Islet of Langerhans (tissue), 1 donor: Measurements from ENCODE around the gene ATG16L2.

Experiments
- FAIRE-seq: peaks from one replicate; lab custom pipeline; 2011; peaks lifted over from hg19 to GRCh38; lab: Jason Lieb, UNC

Gene ATG16L2, protein sequence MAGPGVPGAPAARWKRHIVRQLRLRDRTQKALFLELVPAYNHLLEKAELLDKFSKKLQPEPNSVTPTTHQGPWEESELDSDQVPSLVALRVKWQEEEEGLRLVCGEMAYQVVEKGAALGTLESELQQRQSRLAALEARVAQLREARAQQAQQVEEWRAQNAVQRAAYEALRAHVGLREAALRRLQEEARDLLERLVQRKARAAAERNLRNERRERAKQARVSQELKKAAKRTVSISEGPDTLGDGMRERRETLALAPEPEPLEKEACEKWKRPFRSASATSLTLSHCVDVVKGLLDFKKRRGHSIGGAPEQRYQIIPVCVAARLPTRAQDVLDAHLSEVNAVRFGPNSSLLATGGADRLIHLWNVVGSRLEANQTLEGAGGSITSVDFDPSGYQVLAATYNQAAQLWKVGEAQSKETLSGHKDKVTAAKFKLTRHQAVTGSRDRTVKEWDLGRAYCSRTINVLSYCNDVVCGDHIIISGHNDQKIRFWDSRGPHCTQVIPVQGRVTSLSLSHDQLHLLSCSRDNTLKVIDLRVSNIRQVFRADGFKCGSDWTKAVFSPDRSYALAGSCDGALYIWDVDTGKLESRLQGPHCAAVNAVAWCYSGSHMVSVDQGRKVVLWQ

DNA sequence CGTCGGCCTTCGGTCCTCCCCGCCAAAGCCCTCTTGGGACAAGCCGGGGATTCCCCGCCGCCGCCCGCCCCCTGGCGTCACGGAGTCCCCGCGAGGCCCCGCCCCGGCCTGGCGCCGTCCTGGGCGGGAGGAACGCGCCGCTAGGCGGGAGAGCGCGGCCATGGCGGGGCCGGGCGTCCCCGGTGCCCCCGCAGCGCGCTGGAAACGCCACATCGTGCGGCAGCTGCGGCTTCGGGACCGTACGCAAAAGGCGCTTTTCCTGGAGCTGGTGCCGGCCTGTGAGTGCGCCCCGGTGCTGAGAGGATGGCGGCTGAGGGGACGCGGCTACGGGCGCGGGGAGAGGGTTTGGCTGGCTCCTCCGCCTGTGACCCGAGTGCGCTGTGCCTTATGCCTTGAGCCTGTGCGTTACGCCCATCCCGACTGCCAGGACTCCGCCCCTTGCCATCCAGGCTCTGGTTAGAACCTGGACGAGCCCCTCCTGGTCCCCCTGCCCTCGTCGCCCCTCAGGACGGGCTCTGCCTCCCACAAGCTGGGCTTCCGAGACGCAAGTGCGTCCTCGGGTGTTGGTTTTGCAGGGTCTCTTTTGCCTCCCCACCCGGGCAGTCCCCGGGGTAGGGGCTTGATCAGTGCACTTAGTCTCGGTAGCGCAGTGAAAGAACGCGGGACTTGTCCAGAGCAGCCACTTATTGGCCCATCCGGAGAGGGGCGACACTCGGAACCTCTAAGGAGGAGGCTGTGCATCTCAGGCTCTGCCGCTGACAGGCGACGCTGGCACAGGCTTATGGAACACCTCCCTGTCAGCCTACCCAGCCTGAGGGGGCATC is at the start of gene ATG16L2:
ATG16L2 (plus strand) TSS at position 126 of the 824 bp plus-strand sequence; CDS start at position 161, 35 bp downstream.
- no peak for FAIRE-seq

DNA sequence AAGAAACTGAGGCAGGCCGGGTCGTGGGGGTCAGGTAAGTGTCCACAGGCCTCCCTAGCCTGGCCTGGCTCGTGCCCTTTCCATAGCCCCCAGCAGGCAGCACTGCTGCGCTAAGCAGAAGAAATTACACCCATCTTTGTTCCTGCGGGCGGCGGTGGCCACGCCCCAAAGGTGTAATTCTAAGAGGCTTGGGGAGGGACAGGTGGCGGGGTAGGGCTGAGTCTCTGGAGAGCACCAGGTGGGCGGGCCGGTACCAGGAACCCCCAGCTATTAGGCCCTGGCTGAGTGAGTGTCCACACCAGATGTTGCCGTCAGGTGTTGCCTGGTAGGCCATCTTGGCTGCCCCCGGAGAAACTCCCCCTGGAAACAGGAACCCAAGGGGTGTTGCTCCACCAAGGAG is 49.7 kb upstream of the ATG16L2 start:
- no peak for FAIRE-seq

DNA sequence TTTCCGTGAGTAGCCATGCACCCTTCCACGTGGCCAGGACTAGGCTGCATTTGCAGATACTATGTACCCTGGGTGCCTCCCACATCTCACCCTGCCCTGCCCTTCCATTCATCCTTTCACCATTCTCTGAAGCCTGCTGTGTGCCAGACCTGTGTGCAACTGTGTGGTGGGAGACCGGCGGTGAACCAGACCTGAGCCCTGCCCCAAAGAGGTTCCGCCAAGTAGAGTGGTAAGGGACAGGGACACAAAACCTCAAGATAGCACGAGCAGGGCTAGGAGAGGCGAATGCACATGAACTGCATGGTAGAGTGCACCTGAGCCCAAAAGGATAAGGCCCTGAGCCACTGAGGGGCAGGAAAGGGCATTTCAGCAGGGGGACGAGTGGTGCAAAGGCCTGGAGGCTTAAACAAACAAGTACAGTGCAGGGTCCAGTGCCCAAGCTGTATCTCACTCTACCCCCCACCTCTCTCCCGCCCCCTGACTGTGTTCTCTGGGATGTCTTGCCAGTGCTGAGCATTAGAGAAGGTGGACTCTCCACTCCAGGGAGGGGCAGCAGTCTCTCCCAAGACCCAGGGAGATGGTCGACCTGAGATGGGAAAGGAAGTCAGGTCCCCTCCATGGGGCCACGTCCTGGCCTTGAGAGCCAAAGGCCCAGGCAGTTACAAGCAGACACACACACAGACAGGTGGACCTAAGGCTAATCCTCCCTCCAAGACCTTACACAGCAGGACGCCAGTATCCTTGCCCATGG is 47.9 kb upstream of the ATG16L2 start:
- FAIRE-seq = no peak

DNA sequence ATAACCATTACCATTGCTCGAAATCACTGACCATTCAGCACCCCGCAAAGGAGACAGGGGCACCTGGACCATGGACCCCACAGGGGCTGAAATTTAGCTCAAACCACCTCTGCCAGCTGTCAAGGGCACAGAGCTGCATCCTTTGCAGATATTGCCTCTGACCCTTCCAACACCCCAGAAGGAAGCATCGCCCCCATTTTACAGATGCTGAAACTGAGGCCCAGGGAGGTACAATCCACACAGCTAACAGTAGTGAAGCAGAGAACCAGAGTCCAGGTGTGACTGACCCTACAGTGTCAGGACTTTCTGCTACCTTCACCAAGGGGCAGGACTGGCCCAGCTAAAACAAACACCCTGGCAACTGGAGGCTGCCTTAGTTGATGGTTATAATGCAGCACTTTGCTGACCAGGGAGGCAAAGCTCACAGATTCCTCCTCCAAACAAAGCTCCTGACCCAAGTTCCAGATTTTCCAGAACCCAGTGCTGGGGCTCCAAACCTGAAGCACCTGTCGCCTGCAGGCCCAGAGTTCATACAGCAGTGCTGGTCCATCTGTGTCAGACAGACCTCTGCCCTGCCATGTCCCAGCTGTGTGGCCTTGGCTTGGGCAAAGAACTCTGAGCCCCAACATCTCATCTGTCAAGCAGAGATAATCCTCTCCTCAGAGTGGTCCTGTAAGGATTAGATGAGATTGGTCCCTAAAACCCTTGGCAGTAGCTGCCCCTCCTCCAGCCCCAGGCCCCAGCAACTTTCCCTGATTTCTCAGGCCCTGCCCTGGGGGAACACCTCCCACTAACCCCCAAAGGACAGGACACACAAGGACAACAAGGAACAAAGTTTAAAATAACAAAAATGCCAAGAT is 46.8 kb upstream of the ATG16L2 start:
- no peak for FAIRE-seq

DNA sequence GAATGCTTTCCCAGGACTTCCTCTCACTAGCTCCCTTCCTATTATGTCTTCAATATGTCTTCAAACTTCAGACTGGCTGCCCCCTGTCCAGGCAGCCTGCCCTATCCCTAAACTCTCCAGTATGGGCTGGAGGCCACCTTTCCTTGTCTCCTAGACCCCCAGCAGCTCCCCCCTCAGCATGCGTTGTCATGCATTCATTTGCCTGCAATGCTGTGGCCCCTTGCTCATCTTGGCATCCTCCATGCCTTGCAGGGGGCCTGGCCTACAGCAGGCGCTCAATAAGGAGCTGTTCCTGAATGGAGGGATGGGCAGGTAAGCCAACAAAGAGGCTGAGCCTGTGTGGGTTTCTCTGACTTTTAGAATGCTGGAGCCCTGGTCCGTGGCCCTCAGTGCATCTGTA is 45.6 kb upstream of the ATG16L2 start:
- no peak for FAIRE-seq

DNA sequence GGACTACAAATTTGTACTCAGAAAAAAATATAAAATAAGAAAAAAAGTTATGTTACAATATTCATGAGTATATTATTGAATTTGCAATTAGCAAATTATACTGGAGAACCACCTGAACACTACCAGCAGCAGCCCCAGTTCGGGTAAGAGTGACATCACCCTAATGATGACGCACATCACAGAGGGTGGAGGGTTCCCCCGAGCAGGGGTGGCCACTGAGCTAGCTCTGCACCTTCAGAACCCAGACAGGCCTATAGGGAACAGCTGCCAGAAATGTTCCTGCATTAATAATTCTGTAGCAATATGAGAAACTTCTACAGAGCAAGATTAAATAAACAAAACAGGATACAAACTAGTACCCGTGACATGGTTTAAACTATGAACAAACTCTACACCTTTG is 44.5 kb upstream of the ATG16L2 start:
- no peak for FAIRE-seq

DNA sequence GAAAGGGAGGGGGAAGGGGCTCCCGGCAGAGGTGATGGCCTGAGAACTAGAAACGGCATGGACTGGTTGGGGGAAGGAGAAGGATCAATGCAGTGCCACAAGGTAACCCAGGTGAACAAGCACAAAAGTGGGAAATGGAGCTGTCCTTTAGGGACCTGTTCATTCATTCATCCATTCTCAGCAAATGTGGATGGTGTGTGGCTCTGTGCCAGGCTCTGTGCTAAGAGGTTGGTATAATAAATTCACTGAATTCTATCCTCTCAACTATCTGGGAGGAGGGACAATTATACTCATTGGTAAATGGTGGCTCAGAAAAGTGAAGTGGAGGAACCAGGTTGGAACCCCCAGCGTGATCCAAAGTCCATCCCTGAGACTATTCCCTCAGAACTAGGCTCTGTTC is 43.4 kb upstream of the ATG16L2 start:
- FAIRE-seq = no peak

DNA sequence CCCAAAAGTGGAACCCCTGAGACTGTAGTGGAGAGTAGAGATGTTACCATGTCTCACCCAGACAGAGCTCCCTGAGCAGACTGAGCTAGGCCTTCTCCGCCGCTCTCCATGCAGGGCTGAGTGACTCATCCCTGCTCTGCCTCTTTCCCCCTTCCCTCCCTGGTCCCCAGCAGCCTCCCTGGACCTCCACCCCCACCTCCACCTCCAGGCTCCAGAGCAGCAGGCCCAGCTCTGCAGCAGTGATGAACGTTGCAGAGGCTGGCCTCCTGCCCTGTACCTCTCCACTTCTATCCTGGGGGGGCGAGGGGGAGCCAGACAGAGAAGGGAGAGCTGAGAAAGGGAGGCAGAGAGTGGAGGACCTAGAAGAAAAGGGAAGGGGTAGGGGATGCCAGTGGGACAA is 42.7 kb upstream of the ATG16L2 start:
- no peak for FAIRE-seq

DNA sequence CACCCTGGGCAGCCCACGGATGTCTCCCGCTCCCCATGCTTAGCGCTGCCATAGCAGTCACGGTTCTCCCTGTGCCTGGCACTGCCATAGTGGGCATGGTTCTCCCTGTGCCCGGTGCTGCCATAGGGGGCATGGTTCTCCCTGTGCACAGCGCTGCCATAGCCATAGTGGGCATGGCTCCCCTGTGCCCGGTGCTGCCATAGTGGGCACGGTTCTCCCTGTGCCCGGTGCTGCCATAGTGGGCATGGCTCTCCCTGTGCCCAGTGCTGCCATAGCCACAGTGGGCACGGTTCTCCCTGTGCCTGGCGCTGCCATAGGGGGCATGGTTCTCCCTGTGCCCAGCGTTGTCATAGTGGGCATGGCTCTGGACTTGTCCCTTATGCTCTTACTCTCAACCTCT is 42.2 kb upstream of the ATG16L2 start:
- FAIRE-seq = no peak

DNA sequence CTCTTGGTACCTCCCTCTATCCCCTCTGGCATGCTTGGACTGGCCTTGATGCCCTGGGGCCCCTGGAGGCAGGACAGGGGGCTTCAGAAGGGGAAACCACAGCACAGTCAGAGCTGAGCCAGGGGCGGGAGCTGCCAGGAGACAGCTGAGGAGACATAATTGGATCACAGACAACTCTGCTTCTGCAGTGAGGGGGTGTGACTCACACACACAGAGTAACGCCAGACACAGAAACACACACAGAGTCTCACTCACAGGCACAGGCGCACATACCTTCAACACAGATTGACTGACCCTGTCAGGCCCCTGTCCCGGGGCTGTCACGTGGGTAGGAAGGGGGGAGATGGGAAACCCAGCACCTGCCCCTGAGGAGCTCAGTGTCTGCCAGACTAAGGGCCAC is 40.9 kb upstream of the ATG16L2 start:
- no peak for FAIRE-seq

DNA sequence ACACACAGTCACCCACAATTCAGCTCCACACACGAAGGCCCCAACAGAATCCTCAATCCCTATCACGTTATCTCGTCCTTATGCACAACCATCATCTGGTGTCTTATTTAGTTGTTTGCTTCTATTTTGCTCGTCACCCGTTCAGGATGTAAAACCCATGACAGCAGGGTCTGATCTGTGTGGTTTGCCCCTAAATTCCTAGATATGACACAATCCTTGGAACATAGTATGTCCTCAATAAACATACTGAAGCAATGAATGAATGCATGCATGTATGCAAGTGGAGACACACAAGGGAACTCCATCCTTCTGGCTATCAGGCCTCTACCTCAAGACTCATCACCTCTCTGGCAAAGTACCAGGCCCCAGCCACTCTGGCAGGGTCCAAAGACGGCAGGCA is 40.5 kb upstream of the ATG16L2 start:
- no peak for FAIRE-seq

DNA sequence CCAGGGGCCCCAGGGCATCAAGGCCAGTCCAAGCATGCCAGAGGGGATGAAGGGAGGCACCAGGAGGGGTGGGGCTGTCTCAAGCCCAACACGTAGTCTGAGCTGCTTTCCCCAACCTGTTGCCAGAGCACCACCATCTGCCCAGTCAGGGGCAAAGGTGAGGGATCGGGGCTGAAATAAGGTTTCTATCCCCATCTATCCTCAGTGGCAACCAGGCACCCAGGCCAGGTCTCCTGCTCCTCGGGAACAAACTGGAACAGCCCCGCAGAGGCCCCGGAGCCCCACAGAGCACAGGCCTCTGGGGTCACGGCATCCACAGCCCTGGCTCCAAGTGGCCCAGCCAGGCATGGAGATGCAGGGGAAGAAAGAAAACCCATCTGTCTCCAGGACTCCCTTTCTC is 39.7 kb upstream of the ATG16L2 start:
- FAIRE-seq = no peak

DNA sequence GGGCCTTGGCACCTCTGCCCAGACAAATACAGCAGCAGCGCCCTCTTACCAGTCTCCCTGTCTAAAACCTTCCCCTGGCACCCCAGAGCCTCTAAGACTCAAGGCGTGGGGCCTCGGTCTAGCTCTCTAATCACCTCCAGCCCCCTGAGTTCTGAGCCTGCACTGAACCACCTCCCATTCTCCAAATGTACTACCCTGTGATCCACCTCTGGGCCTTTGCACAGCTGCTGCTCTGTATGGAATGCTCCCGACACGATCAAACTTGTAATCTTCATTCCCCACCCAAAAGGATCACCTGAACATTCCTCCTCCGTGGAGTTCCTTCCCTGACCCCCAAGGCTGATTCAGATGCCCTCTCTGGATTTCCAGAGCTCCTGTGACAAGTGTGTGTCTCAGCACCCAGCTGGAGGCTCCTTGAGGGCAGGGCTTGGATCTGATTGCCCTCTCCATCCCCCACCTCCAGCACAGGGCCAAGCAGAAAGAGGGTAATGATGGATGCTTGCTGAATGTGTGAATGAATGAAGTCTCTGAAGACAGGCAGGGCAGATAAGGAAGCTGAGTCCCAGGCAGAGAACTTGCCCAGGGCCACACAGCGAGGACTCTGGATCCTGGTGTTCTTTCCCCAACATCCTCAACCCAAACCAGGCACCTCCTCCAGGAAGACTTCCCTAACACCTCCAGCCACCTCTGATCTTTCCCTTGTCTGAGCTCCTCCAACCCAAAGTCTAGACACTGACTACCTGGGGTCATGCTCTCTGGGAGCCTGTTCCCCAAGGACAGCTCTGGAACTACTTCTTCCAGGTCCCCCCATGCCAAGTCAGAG is 38.7 kb upstream of the ATG16L2 start:
- no peak for FAIRE-seq

DNA sequence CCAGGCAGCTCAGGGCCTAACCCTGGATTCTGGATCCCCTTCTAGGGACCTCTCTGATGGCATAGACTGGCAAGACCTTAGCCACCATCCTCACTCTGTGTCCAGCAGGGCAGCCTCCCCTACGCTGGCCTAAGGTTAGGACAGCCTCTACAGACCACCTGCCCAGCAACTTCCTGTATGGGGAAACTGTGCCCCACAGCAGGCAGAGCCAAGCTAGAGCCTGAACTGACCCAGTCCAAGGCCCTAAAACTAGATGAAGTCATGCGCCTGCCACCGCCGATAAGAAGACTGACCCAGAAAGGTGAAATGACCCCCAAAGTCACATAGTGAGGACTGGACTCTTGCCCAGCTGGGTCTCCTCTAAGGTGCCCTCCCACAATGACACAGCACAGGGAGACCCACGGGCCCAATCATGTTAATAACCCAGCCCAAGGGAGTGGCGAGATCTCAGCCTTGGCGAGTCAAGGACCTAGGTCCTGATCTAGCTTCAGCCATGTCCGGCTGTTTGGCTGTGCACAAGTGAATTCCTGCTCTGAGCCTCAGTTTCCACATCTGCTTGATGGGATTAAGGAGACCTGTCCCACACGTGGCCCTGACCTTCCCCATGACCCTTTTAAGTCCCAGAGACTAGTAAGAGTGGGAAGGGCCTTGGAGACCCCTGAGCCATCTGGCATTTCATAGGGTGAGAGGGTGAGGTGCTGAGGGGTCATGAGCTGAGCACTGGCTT is 37.9 kb upstream of the ATG16L2 start:
- FAIRE-seq = no peak

DNA sequence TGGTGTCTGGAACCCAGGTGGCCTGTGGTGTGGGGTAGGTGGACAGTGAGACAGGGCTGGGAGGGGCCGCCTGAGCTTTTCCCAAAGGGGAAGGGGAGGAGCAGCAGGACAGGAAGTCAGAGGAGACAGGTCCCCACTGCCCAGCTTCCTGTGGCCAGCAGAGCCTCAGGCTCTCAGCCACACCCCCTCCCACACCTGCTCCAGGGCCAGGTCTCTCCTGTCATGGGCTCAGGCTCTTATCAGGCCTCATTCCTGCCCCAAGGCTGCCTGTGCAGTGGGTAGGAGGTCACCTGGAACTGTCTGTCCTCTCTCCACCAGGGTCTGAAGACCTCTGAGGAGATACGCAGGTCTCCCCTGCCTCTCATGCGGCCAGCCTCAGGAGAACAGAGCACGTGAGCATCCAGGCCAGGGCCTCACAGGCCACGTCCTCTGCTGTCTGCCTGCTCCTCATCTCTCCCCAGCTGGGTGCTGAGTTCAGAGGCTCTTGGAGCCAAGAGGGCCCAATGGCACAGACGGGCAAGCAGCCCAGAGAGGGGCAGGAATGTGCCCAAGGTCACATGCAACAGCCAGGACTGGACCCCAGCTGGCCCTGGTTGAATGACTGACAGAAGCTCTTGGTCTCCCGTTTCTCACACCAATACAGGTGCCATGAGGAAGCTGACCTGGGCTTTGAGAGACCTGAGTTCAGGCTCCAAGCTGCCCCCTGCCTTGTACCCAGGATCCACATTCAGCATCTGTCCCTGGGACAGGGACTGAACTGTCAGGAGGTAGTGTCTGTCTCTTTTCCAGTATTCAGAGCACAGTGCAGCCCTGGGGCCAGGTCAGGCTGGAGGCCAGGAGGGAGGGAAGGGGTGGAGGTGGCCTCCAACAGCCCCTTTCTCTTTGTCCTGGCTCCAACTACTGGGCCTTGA is 37.1 kb upstream of the ATG16L2 start:
- no peak for FAIRE-seq

DNA sequence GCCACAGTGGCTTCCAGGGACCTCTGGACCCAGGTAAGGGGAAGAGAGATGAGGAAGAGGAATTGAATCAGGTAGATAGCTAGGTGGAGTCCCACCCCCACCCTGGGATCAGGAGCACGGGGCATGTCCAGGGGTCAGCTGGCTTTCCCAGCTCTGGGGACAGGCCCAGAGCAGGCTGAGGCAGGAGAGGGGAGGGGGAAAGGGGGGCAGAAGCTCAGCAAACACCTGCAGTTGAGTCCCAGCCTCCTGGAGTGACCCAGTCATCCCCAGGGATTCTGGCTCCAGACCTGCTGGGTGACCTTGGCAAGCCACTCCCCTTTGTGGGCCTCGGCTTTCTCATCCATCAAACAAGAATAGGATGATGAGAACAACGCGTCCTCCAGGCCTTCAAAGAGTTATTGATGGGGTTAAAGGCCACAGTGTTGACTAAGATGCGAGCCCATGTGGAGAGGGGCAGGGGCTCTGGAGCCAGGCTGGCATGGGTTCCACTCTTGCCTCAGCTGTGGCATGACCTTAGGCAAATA is 36.4 kb upstream of the ATG16L2 start:
- no peak for FAIRE-seq

DNA sequence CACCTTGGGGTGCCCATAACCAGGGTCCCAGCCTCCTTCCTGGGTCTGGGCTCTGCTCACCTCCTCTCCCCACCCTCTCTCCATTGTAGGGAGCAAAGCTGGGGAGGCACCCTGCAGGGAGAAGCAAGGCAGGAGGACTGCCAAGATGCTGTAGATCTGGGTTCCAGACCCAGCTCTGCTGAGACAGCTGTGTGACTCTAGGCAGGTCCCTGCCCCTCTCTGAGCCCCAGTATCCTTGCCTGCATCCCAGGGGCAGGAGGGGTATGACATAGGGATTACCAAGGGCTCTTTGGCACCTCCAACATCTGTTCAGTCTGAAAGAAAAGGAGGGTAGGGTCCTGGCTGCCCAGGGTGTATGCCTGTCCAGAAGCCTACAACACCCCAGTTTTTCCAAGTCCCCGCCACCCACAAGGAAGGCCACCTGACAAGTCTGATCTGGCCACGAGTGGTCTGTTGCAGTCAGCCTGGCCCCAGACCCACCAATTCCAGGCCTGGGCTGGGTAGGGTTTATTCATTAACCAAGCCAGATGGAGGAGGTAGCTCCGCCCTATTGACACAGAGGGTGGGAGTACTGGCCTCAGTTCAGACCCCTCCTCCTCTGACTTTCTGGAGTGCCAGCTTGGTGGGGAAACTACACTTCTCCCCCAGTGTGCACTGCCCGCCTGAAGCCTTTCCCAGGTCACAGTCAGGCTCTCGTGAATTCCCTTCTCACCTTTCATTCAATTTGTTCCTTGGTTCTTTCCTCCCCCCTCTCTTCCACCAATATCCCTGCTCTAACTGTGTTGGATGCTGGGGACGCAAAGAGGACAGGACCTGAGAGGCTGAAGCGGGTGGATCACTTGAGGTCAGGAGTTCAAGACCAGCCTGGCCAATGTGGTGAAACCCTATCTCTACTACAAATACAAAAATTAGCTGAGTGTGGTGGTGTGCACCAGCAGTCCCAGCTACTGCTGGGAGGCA is 35.4 kb upstream of the ATG16L2 start:
- no peak for FAIRE-seq
